B cell (primary cell): ENCODE measurements around the gene SH3BGR. TPM values are rescaled to one million over a fixed set of nuclear protein-coding genes. Genes with fewer than 3 reads are reported as not detected.

Experiments used
- ATAC-seq: fragments of 200-7000 bp; cut with Tn5 transposase; one replicate; pipeline ENCODE4 v1.10.0; 2021; ENCODE audit warnings: low read depth, mild to moderate bottlenecking, moderate number of reproducible peaks, moderate library complexity
- CTCF ChIA-PET: fragments of 350-600 bp; sonication (Branson Sonifier 250); formaldehyde crosslinking; loops from one replicate; lab custom pipeline; 2021; ENCODE audit warnings: antibody characterized with exemption, inconsistent platforms; lab: Charles Lee
- POLR2A ChIA-PET: fragments of 350-600 bp; sonication (Branson Sonifier 250); formaldehyde crosslinking; loops from one replicate; lab custom pipeline; 2021; ENCODE audit warnings: antibody characterized with exemption; lab: Charles Lee
- DNase-seq: peaks from one replicate; pipeline ENCODE4 v3.0.0; 2013
- H2AFZ ChIP-seq: 2 replicates; pipeline ENCODE4 v1.6.1; 2012; ENCODE audit warnings: mild to moderate bottlenecking, low read depth, low read length; ENCODE audit not compliant: insufficient read depth, poor library complexity, severe bottlenecking
- H3K27ac ChIP-seq, 2 donors: 1 replicate in 1 of 2; 2 replicates in 1 of 2; pipeline ENCODE4 v1.5.1; 2012 to 2013; ENCODE audit warnings: low read length in 2 of 2, mild to moderate bottlenecking in 2 of 2, moderate library complexity in 1 of 2
- H3K27me3 ChIP-seq, 4 experiments: fragments of 200-600 bp in 1 of 4; sonication (generic) in 1 of 4; replicated peaks in 1 of 4; 1 replicate in 2 of 4; 2 replicates in 2 of 4; pipeline versions ENCODE4 v1.6.1 to v1.7.0; 2013 to 2016; ENCODE audit warnings: low read length in 3 of 4, mild to moderate bottlenecking in 2 of 4, mixed read lengths in 1 of 4, moderate library complexity in 1 of 4; ENCODE audit not compliant: insufficient read depth in 4 of 4, control insufficient read depth in 3 of 4; ENCODE audit errors: control extremely low read depth in 1 of 4
- H3K36me3 ChIP-seq, 2 experiments: replicated peaks in 1 of 2; 1 replicate in 1 of 2; 2 replicates in 1 of 2; pipeline versions ENCODE4 v1.6.1 to v1.7.1; 2013; ENCODE audit warnings: low read length in 1 of 2; ENCODE audit not compliant: insufficient read depth in 2 of 2, control insufficient read depth in 1 of 2; ENCODE audit errors: control extremely low read depth in 1 of 2, extremely low read depth in 1 of 2
- H3K4me1 ChIP-seq, 2 donors: fragments of 200-600 bp in 1 of 2; sonication (generic) in 1 of 2; 1 replicate in 1 of 2; 2 replicates in 1 of 2; pipeline versions ENCODE4 v1.5.1 to v1.6.1; 2013 to 2017; ENCODE audit warnings: low read length in 2 of 2; ENCODE audit not compliant: control insufficient read depth in 2 of 2, insufficient read depth in 2 of 2
- H3K4me2 ChIP-seq: replicated peaks from 2 replicates; pipeline ENCODE3; 2012; ENCODE audit warnings: mild to moderate bottlenecking, low read depth, low read length; ENCODE audit not compliant: poor library complexity, severe bottlenecking
- H3K4me3 ChIP-seq, 5 experiments: fragments of 200-600 bp in 1 of 5; sonication (generic) in 1 of 5; 1 replicate in 3 of 5; 2 replicates in 2 of 5; pipeline versions ENCODE4 v1.5.1 to v1.7.0; 2011 to 2016; ENCODE audit warnings: low read length in 4 of 5, mild to moderate bottlenecking in 4 of 5, low read depth in 2 of 5, control low read depth in 1 of 5, moderate library complexity in 1 of 5; ENCODE audit not compliant: insufficient read depth in 1 of 5; ENCODE audit errors: control extremely low read depth in 1 of 5, extremely low read depth in 1 of 5
- H3K79me2 ChIP-seq: fragments of 200-600 bp; sonication (generic); one replicate; pipeline ENCODE4 v1.6.0; 2016; ENCODE audit warnings: low read length; ENCODE audit not compliant: control insufficient read depth, insufficient read depth
- H3K9ac ChIP-seq: fragments of 200-600 bp; sonication (generic); 2 replicates; pipeline ENCODE4 v1.6.1; 2017; ENCODE audit warnings: mild to moderate bottlenecking, low read length, moderate library complexity
- H3K9me3 ChIP-seq, 3 donors: one replicate each; pipeline versions ENCODE4 v1.6.1 to v1.7.1; 2013; ENCODE audit warnings: low read length in 2 of 3; ENCODE audit not compliant: control insufficient read depth in 2 of 3, insufficient read depth in 1 of 3; ENCODE audit errors: control extremely low read depth in 1 of 3
- H4K20me1 ChIP-seq: 2 replicates; pipeline ENCODE4 v1.6.0; 2012; ENCODE audit warnings: mild to moderate bottlenecking, low read length; ENCODE audit not compliant: insufficient read depth, control insufficient read depth, poor library complexity, severe bottlenecking
- H3K27ac Mint-ChIP-seq: one replicate; pipeline ENCODE4 v1.8.0; 2021; ENCODE audit warnings: mixed read lengths
- H3K27me3 Mint-ChIP-seq: one replicate; pipeline ENCODE4 v1.8.0; 2021; ENCODE audit warnings: mixed read lengths
- H3K4me1 Mint-ChIP-seq: one replicate; pipeline ENCODE4 v1.8.0; 2021; ENCODE audit warnings: mixed read lengths
- H3K4me3 Mint-ChIP-seq: one replicate; pipeline ENCODE4 v1.8.0; 2021; ENCODE audit warnings: mixed read lengths
- H3K9me3 Mint-ChIP-seq: one replicate; pipeline ENCODE4 v1.8.0; 2022; ENCODE audit warnings: mixed read lengths; ENCODE audit not compliant: insufficient read depth
- CTCF ChIP-seq: fragments of 200-600 bp; IDR thresholded peaks from one replicate; pipeline ENCODE4 v1.8.0; 2022; ENCODE audit warnings: antibody characterized with exemption, mild to moderate bottlenecking
- EZH2 ChIP-seq: IDR thresholded peaks from 2 replicates; pipeline ENCODE4 v1.6.1; 2012; ENCODE audit warnings: borderline replicate concordance, low read depth, mild to moderate bottlenecking, moderate library complexity, low read length; ENCODE audit not compliant: insufficient read depth, poor library complexity, severe bottlenecking
- WGBS: methylation state at CpG from one replicate; pipeline ENCODE4 v1.1.5; 2013; ENCODE audit warnings: missing lambda C conversion rate; ENCODE audit not compliant: insufficient coverage; 5-methylcytosine and 5-hydroxymethylcytosine counted together
- intact Hi-C: fragments of 100-400 bp; cut with micrococcal nuclease; formaldehyde crosslinking; loops from one replicate; pipeline ENCODE4 v1.10.0; 2022
- polyA plus RNA-seq: library from polyadenylated mRNA; depleted of rRNA; stranded (reverse); fragments of >200 nt; gene quantifications from 2 replicates; pipeline ENCODE4 v1.2.3, GENCODE V29; 2012
- total RNA-seq, 2 donors: library from RNA; stranded (reverse); fragments of 120-200 nt in 1 of 2; gene quantifications; 1 replicate in 1 of 2; 2 replicates in 1 of 2; pipeline versions ENCODE4 v1.2.3 to v1.2.4, GENCODE V29; 2013 to 2022

SH3BGR gene
- total and polyA plus RNA-seq, 2 donors (not counting 1 experiment from before 2014, with no cell fraction given) = 0.21 to 1.7 TPM

GRCh38 chr21:39502631-39503030 is 50.9 kb downstream of the SH3BGR start:
- no peaks in the 10 kb centered on the region for H3K4me1 ChIP-seq
- ATAC-seq = no peak
- 90% methylated on average over 5 of the region's 7 CpGs for WGBS
- H3K9me3 Mint-ChIP-seq = no peaks in the 10 kb centered on the region
- H3K4me3 Mint-ChIP-seq = no peak overlapping the region
- H4K20me1 ChIP-seq = no peaks in the 10 kb centered on the region
- no peaks in the 10 kb centered on the region for H3K27me3 ChIP-seq
- H3K27me3 Mint-ChIP-seq = no peaks in the 10 kb centered on the region
- H3K4me2 ChIP-seq = no peak overlapping the region
- no peaks in the 10 kb centered on the region for H3K79me2 ChIP-seq
- H3K36me3 ChIP-seq = no peaks in the 10 kb centered on the region
- intact Hi-C loops = no loop called here
- H2AFZ ChIP-seq = no peak overlapping the region
- no peak overlapping the region for H3K27ac Mint-ChIP-seq
- no peak for TF ChIP-seq EZH2
- no peak for TF ChIP-seq CTCF
- no peak overlapping the region for H3K4me3 ChIP-seq
- ChIA-PET CTCF (interaction anchor here (1.1 kb wide), 1 partner anchor 15 kb away, joined by 5 read pairs; no protein-coding TSS in a partner anchor), POLR2A (no interaction called here)
- no peak overlapping the region for H3K27ac ChIP-seq
- H3K4me1 Mint-ChIP-seq = no peaks in the 10 kb centered on the region
- H3K9me3 ChIP-seq = peaks cover 0 to 3% (median 0%) of the 10 kb centered on the region in 3 donors
- DNase-seq = no peak
- no peak overlapping the region for H3K9ac ChIP-seq

GRCh38 chr21:39503123-39503762 is 51.5 kb downstream of the SH3BGR start:
- WGBS = no CpG with 5 or more reads among the region's 1 CpG
- DNase-seq = no peak
- no peak overlapping the region for H3K27ac Mint-ChIP-seq
- intact Hi-C loops = no loop called here
- Histone ChIP-seq H3K4me3 (no peak overlapping the region), H3K4me2 (no peak overlapping the region), H3K9me3 (peaks cover 0 to 3% (median 0%) of the 10 kb centered on the region in 3 donors), H3K79me2 (no peaks in the 10 kb centered on the region), H4K20me1 (no peaks in the 10 kb centered on the region), H3K27ac (no peak overlapping the region), H3K27me3 (no peaks in the 10 kb centered on the region), H3K9ac (no peak overlapping the region), H3K36me3 (no peaks in the 10 kb centered on the region), H2AFZ (no peak overlapping the region), H3K4me1 (no peaks in the 10 kb centered on the region)
- no peaks in the 10 kb centered on the region for H3K27me3 Mint-ChIP-seq
- TF ChIP-seq EZH2 = no peak
- no peak for TF ChIP-seq CTCF
- ChIA-PET CTCF (no interaction called here), POLR2A (no interaction called here)
- H3K4me3 Mint-ChIP-seq = no peak overlapping the region
- ATAC-seq = no peak
- H3K9me3 Mint-ChIP-seq = no peaks in the 10 kb centered on the region
- no peaks in the 10 kb centered on the region for H3K4me1 Mint-ChIP-seq
